ENCODE results near the gene TARS1.

- TF ChIP-seq, protein P1, sequence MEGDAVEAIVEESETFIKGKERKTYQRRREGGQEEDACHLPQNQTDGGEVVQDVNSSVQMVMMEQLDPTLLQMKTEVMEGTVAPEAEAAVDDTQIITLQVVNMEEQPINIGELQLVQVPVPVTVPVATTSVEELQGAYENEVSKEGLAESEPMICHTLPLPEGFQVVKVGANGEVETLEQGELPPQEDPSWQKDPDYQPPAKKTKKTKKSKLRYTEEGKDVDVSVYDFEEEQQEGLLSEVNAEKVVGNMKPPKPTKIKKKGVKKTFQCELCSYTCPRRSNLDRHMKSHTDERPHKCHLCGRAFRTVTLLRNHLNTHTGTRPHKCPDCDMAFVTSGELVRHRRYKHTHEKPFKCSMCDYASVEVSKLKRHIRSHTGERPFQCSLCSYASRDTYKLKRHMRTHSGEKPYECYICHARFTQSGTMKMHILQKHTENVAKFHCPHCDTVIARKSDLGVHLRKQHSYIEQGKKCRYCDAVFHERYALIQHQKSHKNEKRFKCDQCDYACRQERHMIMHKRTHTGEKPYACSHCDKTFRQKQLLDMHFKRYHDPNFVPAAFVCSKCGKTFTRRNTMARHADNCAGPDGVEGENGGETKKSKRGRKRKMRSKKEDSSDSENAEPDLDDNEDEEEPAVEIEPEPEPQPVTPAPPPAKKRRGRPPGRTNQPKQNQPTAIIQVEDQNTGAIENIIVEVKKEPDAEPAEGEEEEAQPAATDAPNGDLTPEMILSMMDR (IDR thresholded peaks at IDR 0.05 in 4 of 5, conservative IDR thresholded peaks at IDR 0.05 in 1 of 5), result no peak
- no peak for TF ChIP-seq POLR2A (IDR thresholded peaks at IDR 0.05)
Measured at GRCh38 chr5:33425314-33425713, 15.5 kb upstream of the TARS1 start.

All from gastrocnemius medialis (tissue), 4 donors.